Fibroblast of skin of back (primary cell): Measurements from ENCODE around the gene COPB2.
"Not testable (repeated sequence)": the region's sequence is repeated elsewhere in the genome, so short reads cannot be mapped to it uniquely, and the experiment has no call there.

Source experiments
- DNase-seq: peaks from one replicate; pipeline ENCODE4 v3.0.0-alpha.2; 2013

COPB2 gene

GRCh38 chr3:139378587-139379241 lies 10.7 kb downstream of the COPB2 start:
- DNase-seq: no peak

GRCh38 chr3:139377378-139377777 lies 12.1 kb downstream of the COPB2 start:
- DNase-seq: no peak

GRCh38 chr3:139374099-139374498 lies 15.3 kb downstream of the COPB2 start:
- no peak for DNase-seq

GRCh38 chr3:139364549-139364948 lies 24.9 kb downstream of the COPB2 start:
- DNase-seq: no peak

- DNase-seq: no peak
Measured at GRCh38 chr3:139361276-139361675, 28.2 kb downstream of the COPB2 start.

- no peak for DNase-seq
Measured at GRCh38 chr3:139358841-139359562, 30.4 kb downstream of the COPB2 start.

- DNase-seq: no peak
Measured at GRCh38 chr3:139357899-139358298, 31.5 kb downstream of the COPB2 start.

- no peak for DNase-seq
Measured at GRCh38 chr3:139355891-139356290, 33.6 kb downstream of the COPB2 start.

GRCh38 chr3:139355476-139355875 lies 34.0 kb downstream of the COPB2 start:
- DNase-seq: no peak

- no peak for DNase-seq
Measured at GRCh38 chr3:139354661-139355060, 34.8 kb downstream of the COPB2 start.

- DNase-seq: peak; percentile 66
Measured at GRCh38 chr3:139353920-139354556, 35.4 kb downstream of the COPB2 start.

- no peak for DNase-seq
Measured at GRCh38 chr3:139346771-139347170, 42.7 kb downstream of the COPB2 start.

GRCh38 chr3:139343895-139344856 lies 45.3 kb downstream of the COPB2 start, which contains the start of gene MRPS22:
MRPS22 (plus strand) TSS chr3:139344020; CDS start chr3:139344027, 7 bp downstream.
- DNase-seq: peak; percentile 91

- no peak for DNase-seq
Measured at GRCh38 chr3:139342054-139342453, 47.4 kb downstream of the COPB2 start.

- no peak for DNase-seq
Measured at GRCh38 chr3:139340784-139341183, 48.7 kb downstream of the COPB2 start.

- no peak for DNase-seq
Measured at GRCh38 chr3:139339219-139339906, 50.1 kb downstream of the COPB2 start.

- no peak for DNase-seq
Measured at GRCh38 chr3:139338405-139338804, 51.0 kb downstream of the COPB2 start.

- not testable (repeated sequence) for DNase-seq
Measured at GRCh38 chr3:139334675-139335074, 54.8 kb downstream of the COPB2 start.

GRCh38 chr3:139332092-139332491 lies 57.4 kb downstream of the COPB2 start:
- no peak for DNase-seq

GRCh38 chr3:139329364-139329850 lies 60.0 kb downstream of the COPB2 start:
- DNase-seq: peak; percentile 75

- DNase-seq: no peak
Measured at GRCh38 chr3:139328356-139328755, 61.1 kb downstream of the COPB2 start.

GRCh38 chr3:139327861-139328260 lies 61.6 kb downstream of the COPB2 start:
- no peak for DNase-seq
